Neural cell (in vitro differentiated cells): ENCODE results near the gene ECT2L. TPM values are rescaled to one million over a fixed set of nuclear protein-coding genes. Genes with fewer than 3 reads are reported as not detected.

ENCODE experiments used
- H2AFZ ChIP-seq: fragments of 200-600, 300-800 bp; sonication (generic), shearing (Covaris generic); 2 replicates; pipeline ENCODE4 v1.6.0; 2014; ENCODE audit warnings: low read depth, mild to moderate bottlenecking, antibody characterized with exemption, low read length, moderate library complexity
- H3F3A ChIP-seq: fragments of 200-600 bp; shearing (Covaris generic); 2 replicates; pipeline ENCODE4 v1.6.1; 2016; ENCODE audit warnings: mild to moderate bottlenecking, moderate library complexity, mixed read lengths, antibody characterized with exemption, low read length; ENCODE audit not compliant: insufficient read depth, poor library complexity, severe bottlenecking
- H3K27ac ChIP-seq: fragments of 200-600, 300-800 bp; sonication (generic), shearing (Covaris generic); 2 replicates; pipeline ENCODE4 v1.5.1; 2014; ENCODE audit warnings: mild to moderate bottlenecking, low read length, moderate library complexity
- H3K27me3 ChIP-seq: fragments of 300-800, 200-600 bp; sonication (generic), shearing (Covaris generic); 2 replicates; pipeline ENCODE4 v1.6.0; 2014; ENCODE audit warnings: mild to moderate bottlenecking, low read depth, low read length, moderate library complexity; ENCODE audit not compliant: insufficient read depth
- H3K36me3 ChIP-seq: fragments of 300-800, 200-600 bp; sonication (generic), shearing (Covaris generic); 2 replicates; pipeline ENCODE4 v1.5.1; 2014; ENCODE audit warnings: mild to moderate bottlenecking, antibody characterized with exemption, low read length, moderate library complexity; ENCODE audit not compliant: insufficient read depth
- H3K4me2 ChIP-seq: fragments of 300-800, 200-600 bp; sonication (generic), shearing (Covaris generic); 2 replicates; pipeline ENCODE4 v1.6.0; 2014; ENCODE audit warnings: mild to moderate bottlenecking, low read length
- H3K4me3 ChIP-seq: fragments of 300-800, 200-600 bp; sonication (generic), shearing (Covaris generic); 2 replicates; pipeline ENCODE4 v1.5.1; 2014; ENCODE audit warnings: mild to moderate bottlenecking, low read length, moderate library complexity
- H3K79me2 ChIP-seq: fragments of 200-600 bp; shearing (Covaris generic); replicated peaks from 2 replicates; pipeline ENCODE4 v1.6.0; 2014; ENCODE audit warnings: mild to moderate bottlenecking, low read length, moderate library complexity; ENCODE audit not compliant: insufficient read depth
- H3K9ac ChIP-seq: fragments of 300-800, 200-600 bp; sonication (generic), shearing (Covaris generic); 2 replicates; pipeline ENCODE4 v1.6.1; 2016; ENCODE audit warnings: mild to moderate bottlenecking, low read length, mixed read lengths
- H3K9me2 ChIP-seq: fragments of 200-600 bp; shearing (Covaris generic); 2 replicates; pipeline ENCODE4 v1.6.1; 2016; ENCODE audit warnings: mild to moderate bottlenecking, low read length, mixed read lengths; ENCODE audit not compliant: insufficient read depth
- H3K9me3 ChIP-seq: fragments of 200-600, 300-800 bp; sonication (generic), shearing (Covaris generic); 2 replicates; pipeline ENCODE4 v1.6.1; 2016; ENCODE audit warnings: mild to moderate bottlenecking, mixed run types, low read length, moderate library complexity, mixed read lengths
- H4K20me1 ChIP-seq: fragments of 200-600 bp; shearing (Covaris generic); 2 replicates; pipeline ENCODE4 v1.6.1; 2016; ENCODE audit warnings: mild to moderate bottlenecking, mixed run types; ENCODE audit not compliant: insufficient read depth
- EP300 ChIP-seq: fragments of 450-650 bp; conservative IDR thresholded peaks from 2 replicates; pipeline ENCODE4 v1.6.1; 2014; ENCODE audit warnings: antibody characterized with exemption, mild to moderate bottlenecking, moderate library complexity; ENCODE audit not compliant: poor library complexity, severe bottlenecking
- EZH2 ChIP-seq: fragments of 200-600, 300-800 bp; shearing (Covaris generic), sonication (generic); IDR thresholded peaks from 2 replicates; pipeline ENCODE4 v1.6.1; 2014; ENCODE audit warnings: antibody characterized with exemption, low read length, borderline replicate concordance, mild to moderate bottlenecking; ENCODE audit not compliant: insufficient read depth, poor library complexity, severe bottlenecking
- MXI1 ChIP-seq: fragments of 450-650 bp; conservative IDR thresholded peaks from 2 replicates; pipeline ENCODE4 v1.6.1; 2014; ENCODE audit warnings: antibody characterized with exemption, mild to moderate bottlenecking; ENCODE audit not compliant: poor library complexity, severe bottlenecking
- POLR2AphosphoS5 ChIP-seq: IDR thresholded peaks from 2 replicates; pipeline ENCODE4 v1.6.1; 2012
- RAD21 ChIP-seq: fragments of 450-650 bp; conservative IDR thresholded peaks from 2 replicates; pipeline ENCODE4 v1.6.1; 2014; ENCODE audit warnings: antibody characterized with exemption, mild to moderate bottlenecking, moderate library complexity
- SMC3 ChIP-seq: fragments of 450-650 bp; conservative IDR thresholded peaks from 2 replicates; pipeline ENCODE4 v1.6.1; 2014; ENCODE audit warnings: antibody characterized with exemption, mild to moderate bottlenecking, moderate library complexity; ENCODE audit not compliant: poor library complexity
- TAF1 ChIP-seq: IDR thresholded peaks from 2 replicates; pipeline ENCODE4 v1.6.1; 2012; ENCODE audit warnings: low read depth
- polyA plus RNA-seq: library from polyadenylated mRNA; depleted of rRNA; stranded (reverse); fragments of >200 nt; gene quantifications from 2 replicates; pipeline ENCODE4 v1.2.3, GENCODE V29; 2014
- TF ChIP-seq, protein P1 (sequence below): IDR thresholded peaks from 2 replicates; pipeline ENCODE4 v1.6.1; 2012; ENCODE audit warnings: borderline replicate concordance
- TF ChIP-seq, protein P2 (sequence below): fragments of 450-650 bp; IDR thresholded peaks from 2 replicates; pipeline ENCODE4 v1.5.1; 2014; ENCODE audit warnings: antibody characterized with exemption, mild to moderate bottlenecking, moderate library complexity; ENCODE audit not compliant: poor library complexity, severe bottlenecking

The ECT2L gene
- polyA plus RNA-seq, 1 donor from 2014 or later: not detected

DNA sequence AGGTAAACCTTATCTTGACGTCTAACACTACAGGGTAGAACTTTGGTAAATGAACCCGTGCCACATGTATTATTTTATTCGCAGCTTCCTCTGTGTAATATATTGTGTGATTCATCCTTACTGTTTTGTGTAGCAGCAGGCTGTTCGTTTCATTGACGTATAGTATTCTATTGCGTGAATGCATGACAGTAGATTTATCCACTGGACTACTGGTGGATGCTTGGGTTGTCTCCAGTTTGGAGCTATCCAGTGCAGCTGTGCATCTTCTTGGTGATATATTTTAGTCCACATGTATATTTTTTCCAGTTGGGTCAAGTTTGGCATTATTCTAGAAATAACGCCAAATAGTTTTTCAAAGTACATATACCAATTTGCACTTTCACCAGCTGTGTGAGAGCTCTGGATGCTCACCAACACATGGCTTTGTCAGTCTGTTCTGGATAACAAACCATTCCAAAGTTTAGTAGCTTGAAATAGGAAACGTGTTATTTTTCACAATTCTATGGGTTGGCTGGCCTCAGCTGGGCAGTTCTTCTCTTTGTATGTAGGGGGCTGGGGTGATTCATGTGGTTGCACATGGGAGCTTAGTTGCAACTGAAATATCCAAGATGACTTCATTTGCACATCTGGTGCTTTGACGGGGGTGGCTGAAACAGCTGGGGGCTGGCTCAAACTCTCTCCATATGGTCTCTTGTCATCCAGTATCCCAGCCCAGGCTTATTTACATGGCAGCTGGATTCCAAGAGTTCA lies 9.3 kb downstream of the ECT2L start:
- Histone ChIP-seq H3F3A (no peaks in the 10 kb centered on the region), H3K36me3 (no peaks in the 10 kb centered on the region), H3K4me2 (no peak overlapping the region), H3K9ac (no peak overlapping the region), H3K79me2 (no peaks in the 10 kb centered on the region), H3K4me3 (no peak overlapping the region), H4K20me1 (no peaks in the 10 kb centered on the region), H3K9me3 (no peaks in the 10 kb centered on the region), H3K27ac (no peak overlapping the region), H3K9me2 (no peaks in the 10 kb centered on the region), H3K27me3 (no peaks in the 10 kb centered on the region), H2AFZ (no peak overlapping the region)
- no peak for TF ChIP-seq RAD21
- no peak for TF ChIP-seq SMC3
- no peak for TF ChIP-seq EZH2
- TF ChIP-seq EP300: no peak
- TF ChIP-seq, protein P1, sequence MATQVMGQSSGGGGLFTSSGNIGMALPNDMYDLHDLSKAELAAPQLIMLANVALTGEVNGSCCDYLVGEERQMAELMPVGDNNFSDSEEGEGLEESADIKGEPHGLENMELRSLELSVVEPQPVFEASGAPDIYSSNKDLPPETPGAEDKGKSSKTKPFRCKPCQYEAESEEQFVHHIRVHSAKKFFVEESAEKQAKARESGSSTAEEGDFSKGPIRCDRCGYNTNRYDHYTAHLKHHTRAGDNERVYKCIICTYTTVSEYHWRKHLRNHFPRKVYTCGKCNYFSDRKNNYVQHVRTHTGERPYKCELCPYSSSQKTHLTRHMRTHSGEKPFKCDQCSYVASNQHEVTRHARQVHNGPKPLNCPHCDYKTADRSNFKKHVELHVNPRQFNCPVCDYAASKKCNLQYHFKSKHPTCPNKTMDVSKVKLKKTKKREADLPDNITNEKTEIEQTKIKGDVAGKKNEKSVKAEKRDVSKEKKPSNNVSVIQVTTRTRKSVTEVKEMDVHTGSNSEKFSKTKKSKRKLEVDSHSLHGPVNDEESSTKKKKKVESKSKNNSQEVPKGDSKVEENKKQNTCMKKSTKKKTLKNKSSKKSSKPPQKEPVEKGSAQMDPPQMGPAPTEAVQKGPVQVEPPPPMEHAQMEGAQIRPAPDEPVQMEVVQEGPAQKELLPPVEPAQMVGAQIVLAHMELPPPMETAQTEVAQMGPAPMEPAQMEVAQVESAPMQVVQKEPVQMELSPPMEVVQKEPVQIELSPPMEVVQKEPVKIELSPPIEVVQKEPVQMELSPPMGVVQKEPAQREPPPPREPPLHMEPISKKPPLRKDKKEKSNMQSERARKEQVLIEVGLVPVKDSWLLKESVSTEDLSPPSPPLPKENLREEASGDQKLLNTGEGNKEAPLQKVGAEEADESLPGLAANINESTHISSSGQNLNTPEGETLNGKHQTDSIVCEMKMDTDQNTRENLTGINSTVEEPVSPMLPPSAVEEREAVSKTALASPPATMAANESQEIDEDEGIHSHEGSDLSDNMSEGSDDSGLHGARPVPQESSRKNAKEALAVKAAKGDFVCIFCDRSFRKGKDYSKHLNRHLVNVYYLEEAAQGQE: no peak
- TF ChIP-seq, protein P2, sequence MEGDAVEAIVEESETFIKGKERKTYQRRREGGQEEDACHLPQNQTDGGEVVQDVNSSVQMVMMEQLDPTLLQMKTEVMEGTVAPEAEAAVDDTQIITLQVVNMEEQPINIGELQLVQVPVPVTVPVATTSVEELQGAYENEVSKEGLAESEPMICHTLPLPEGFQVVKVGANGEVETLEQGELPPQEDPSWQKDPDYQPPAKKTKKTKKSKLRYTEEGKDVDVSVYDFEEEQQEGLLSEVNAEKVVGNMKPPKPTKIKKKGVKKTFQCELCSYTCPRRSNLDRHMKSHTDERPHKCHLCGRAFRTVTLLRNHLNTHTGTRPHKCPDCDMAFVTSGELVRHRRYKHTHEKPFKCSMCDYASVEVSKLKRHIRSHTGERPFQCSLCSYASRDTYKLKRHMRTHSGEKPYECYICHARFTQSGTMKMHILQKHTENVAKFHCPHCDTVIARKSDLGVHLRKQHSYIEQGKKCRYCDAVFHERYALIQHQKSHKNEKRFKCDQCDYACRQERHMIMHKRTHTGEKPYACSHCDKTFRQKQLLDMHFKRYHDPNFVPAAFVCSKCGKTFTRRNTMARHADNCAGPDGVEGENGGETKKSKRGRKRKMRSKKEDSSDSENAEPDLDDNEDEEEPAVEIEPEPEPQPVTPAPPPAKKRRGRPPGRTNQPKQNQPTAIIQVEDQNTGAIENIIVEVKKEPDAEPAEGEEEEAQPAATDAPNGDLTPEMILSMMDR: no peak
- no peak for TF ChIP-seq POLR2AphosphoS5
- TF ChIP-seq MXI1: no peak
- no peak for TF ChIP-seq TAF1

DNA sequence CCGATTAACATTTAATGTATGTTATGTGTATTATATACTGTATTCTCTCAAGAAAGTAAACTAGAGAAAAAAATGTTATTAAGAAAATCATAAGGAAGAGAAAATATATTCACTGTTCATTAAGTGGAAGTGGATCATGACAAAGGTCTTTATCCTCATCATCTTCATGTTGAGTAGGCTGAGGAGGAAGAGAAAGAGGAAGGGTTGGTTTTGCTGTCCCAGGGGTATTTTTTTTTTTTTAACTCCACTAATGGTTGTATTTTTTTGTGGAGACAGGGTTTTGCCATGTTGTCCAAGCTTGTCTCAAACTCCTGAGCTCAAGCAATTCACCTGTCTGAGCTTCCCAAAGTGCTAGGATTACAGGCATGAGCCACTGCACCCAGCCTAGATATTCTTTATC lies 11.0 kb downstream of the ECT2L start:
- H2AFZ ChIP-seq: no peak overlapping the region
- no peak overlapping the region for H3K4me3 ChIP-seq
- no peaks in the 10 kb centered on the region for H4K20me1 ChIP-seq
- H3K36me3 ChIP-seq: no peaks in the 10 kb centered on the region
- TF ChIP-seq SMC3 (no peak), POLR2AphosphoS5 (no peak), EP300 (no peak), MXI1 (no peak), RAD21 (no peak), EZH2 (no peak), TAF1 (no peak)
- TF ChIP-seq, protein P1: no peak
- TF ChIP-seq, protein P2: no peak
- H3F3A ChIP-seq: no peaks in the 10 kb centered on the region
- H3K27ac ChIP-seq: no peak overlapping the region
- H3K9me3 ChIP-seq: no peaks in the 10 kb centered on the region
- H3K9ac ChIP-seq: no peak overlapping the region
- no peaks in the 10 kb centered on the region for H3K9me2 ChIP-seq
- H3K4me2 ChIP-seq: no peak overlapping the region
- no peaks in the 10 kb centered on the region for H3K27me3 ChIP-seq
- H3K79me2 ChIP-seq: no peaks in the 10 kb centered on the region
